Psoas muscle (tissue), 8 donors: Measurements from ENCODE around the gene ADCY6. TPM values are rescaled to one million over a fixed set of nuclear protein-coding genes. Genes with fewer than 3 reads are reported as not detected.

Experiments
- ATAC-seq, 4 donors: fragments of 200-7000 bp; cut with Tn5 transposase; one replicate each; pipeline ENCODE4 v1.9.1; 2020; ENCODE audit warnings: moderate library complexity in 3 of 4, mild to moderate bottlenecking in 2 of 4
- DNase-seq, 2 donors: peaks; one replicate each; pipeline ENCODE4 v3.0.0-alpha.2; 2020
- H3K27ac ChIP-seq: fragments of 200-600 bp; one replicate; pipeline ENCODE4 v1.8.0; 2022
- H3K27me3 ChIP-seq, 3 donors: fragments of 200-600 bp in 1 of 3; one replicate each; pipeline versions ENCODE4 v1.6.1 to v1.8.0; 2013 to 2022; ENCODE audit warnings: low read length in 2 of 3, mild to moderate bottlenecking in 2 of 3, moderate library complexity in 1 of 3; ENCODE audit not compliant: insufficient read depth in 3 of 3
- H3K36me3 ChIP-seq, 2 donors: fragments of 200-600 bp in 1 of 2; one replicate each; pipeline versions ENCODE4 v1.6.1 to v1.8.0; 2013 to 2022; ENCODE audit warnings: low read depth in 1 of 2, mild to moderate bottlenecking in 1 of 2, moderate library complexity in 1 of 2; ENCODE audit not compliant: insufficient read depth in 1 of 2
- H3K4me1 ChIP-seq: fragments of 200-600 bp; one replicate; pipeline ENCODE4 v1.8.0; 2022
- H3K4me3 ChIP-seq: fragments of 200-600 bp; one replicate; pipeline ENCODE4 v1.8.0; 2022; ENCODE audit warnings: mild to moderate bottlenecking
- H3K9me3 ChIP-seq: fragments of 200-600 bp; one replicate; pipeline ENCODE4 v1.8.0; 2022
- WGBS, 3 donors: extraction: QIAGEN DNeasy Blood & Tissue Kit; methylation state at CpG; one replicate each; pipeline versions ENCODE4 v1.1.6 to v1.1.7; 2013; 5-methylcytosine and 5-hydroxymethylcytosine counted together
- intact Hi-C, 2 donors: fragments of 100-400 bp; cut with DNase I; formaldehyde crosslinking; loops; one replicate each; pipeline versions ENCODE4 v1.11.0 to v1.14.2; 2022
- polyA plus RNA-seq, 3 donors: library from polyadenylated mRNA; stranded (reverse); fragments of 200-250 nt; gene quantifications; one replicate each; pipeline ENCODE4 v1.2.3, GENCODE V29; 2013
- total RNA-seq, 4 donors: library from RNA; stranded (reverse); fragmentation: NEBNext Ultra II Directional in 2 of 4; extraction: Animal tissue kit (Norgen Biotek cat#: 25700) in 2 of 4; gene quantifications; one replicate each; pipeline versions ENCODE4 v1.2.1 to v1.2.4, GENCODE V29; 2021 to 2023
- TF ChIP-seq, protein P1 (sequence below): fragments of 200-600 bp; IDR thresholded peaks from one replicate; pipeline ENCODE4 v1.8.0; 2022; ENCODE audit warnings: antibody characterized with exemption
- donor health status: healthy with polysubstance abuse.
- donor health status: DM: no; HTN: no; CAD: no; lungs with moderate emphysema.
- donor health status: Bipolar disorder and iron deficiency.
- donor health status: healthy.
- donor health status: DM: yes; HTN: yes; CAD: no.
- donor health status: DM: no; HTN: no; CAD: no.
- donor health status: DM: no; HTN: no; CAD: no.
- donor health status: DM: yes; HTN: yes; CAD: no.

ADCY6 gene
- total and polyA plus RNA-seq, 7 donors: 5.3 to 18.9 (median 13.1) TPM

DNA sequence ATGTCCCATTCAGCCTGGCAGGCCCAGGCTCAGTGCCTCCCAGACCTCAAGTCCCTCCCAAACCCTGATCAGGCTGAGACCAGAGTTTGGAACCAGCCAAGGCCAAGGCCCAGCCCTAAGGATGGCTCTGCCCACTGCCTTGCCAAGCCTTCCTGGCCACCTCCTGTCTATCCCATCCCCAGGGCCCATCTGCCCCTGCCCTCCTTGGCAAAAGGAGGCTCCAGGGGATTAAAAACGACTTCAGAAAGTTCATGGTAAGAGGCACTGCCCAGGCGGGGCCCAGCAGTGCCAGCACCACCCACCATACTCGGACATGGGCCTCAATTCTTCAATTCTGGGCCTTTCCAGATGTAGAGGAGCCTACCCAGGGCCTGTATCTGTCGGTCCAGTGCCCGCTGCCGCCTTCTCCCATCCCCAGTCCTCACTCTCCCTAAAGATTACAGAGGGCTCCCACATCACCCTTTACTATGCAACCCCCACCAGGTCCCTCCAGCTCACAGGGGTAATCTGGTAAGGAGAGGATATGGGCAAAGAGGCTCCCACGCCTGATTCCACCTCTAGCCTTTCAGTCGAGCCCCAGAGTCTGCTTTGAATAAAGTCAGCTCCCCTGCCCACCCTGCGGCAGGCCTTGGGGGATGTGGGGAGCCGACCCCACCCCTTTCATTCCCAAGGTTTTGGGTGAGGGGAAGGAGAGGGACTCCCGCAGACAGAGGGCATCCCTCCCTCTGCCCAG lies 932 bp downstream of the ADCY6 start:
- Histone ChIP-seq H3K27ac (peak overlapping the region; percentile 65), H3K9me3 (no peaks in the 10 kb centered on the region), H3K4me3 (peak overlapping the region; percentile 97), H3K27me3 (no peaks in the 10 kb centered on the region), H3K4me1 (peaks cover 8% of the 10 kb centered on the region), H3K36me3 (peaks cover 0 to 5% of the 10 kb centered on the region in 2 donors)
- TF ChIP-seq, protein P1, sequence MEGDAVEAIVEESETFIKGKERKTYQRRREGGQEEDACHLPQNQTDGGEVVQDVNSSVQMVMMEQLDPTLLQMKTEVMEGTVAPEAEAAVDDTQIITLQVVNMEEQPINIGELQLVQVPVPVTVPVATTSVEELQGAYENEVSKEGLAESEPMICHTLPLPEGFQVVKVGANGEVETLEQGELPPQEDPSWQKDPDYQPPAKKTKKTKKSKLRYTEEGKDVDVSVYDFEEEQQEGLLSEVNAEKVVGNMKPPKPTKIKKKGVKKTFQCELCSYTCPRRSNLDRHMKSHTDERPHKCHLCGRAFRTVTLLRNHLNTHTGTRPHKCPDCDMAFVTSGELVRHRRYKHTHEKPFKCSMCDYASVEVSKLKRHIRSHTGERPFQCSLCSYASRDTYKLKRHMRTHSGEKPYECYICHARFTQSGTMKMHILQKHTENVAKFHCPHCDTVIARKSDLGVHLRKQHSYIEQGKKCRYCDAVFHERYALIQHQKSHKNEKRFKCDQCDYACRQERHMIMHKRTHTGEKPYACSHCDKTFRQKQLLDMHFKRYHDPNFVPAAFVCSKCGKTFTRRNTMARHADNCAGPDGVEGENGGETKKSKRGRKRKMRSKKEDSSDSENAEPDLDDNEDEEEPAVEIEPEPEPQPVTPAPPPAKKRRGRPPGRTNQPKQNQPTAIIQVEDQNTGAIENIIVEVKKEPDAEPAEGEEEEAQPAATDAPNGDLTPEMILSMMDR: no peak
- ATAC-seq: peak in 3 of 4 donors; percentile 12 to 18 (median 14)
- DNase-seq: no peak
- intact Hi-C loops: no loop called here
- WGBS, 3 donors: 13 to 17% (median 13%) methylated on average over 11 of the region's 11 CpGs

DNA sequence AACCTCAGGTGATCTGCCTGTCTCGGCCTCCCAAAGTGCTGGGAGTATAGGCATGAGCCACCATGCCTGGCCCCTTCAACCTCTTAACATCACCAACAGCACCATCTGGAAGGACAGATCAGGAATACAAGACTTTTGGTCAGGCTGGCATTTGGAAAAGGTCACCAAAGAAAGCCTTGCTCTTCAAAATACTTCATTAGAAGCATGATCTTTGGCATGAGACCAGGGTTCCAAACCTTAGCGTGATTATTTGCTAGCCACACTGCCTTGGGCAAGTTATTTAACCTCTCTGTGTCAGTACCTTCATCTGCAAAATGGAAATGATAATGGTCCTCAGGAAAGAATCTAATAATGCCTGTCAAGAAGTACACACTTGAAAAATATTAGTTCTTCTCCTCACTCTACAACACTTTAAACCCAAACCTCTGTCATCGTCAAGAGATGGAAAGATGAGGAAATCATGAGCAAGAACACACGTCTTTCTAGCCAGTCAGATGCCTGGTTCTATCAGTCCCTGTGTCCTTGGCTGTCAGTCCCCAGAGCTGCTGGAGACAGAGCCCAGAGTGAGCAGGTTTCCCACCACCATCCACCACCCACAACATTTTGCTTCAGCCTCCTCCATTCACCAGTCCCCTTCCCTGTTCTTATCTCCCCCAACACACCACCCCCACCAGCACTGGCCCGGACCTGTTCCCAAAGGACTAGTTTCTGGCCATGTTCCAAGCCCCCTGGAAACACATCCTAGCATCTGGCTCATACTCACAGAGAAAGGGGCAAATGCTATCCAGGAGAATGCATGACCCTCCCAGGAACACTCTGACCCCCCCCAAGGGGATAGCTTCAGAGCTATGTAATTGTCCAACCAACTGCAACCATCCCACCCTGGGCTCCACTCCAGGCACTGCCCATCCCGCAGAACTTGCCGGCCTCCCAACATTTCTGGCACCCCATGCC lies 2.0 kb downstream of the ADCY6 start:
- no peaks in the 10 kb centered on the region for H3K27me3 ChIP-seq
- DNase-seq (no peak), ATAC-seq (no peak)
- 26 to 38% (median 29%) methylated on average over 7 of the region's 7 CpGs for WGBS, 3 donors
- peak overlapping the region; percentile 97 for H3K4me3 ChIP-seq
- TF ChIP-seq, protein P1: no peak
- peak overlapping the region; percentile 65 for H3K27ac ChIP-seq
- peaks cover 0 to 11% of the 10 kb centered on the region in 2 donors for H3K36me3 ChIP-seq
- intact Hi-C loops: no loop called here
- no peaks in the 10 kb centered on the region for H3K9me3 ChIP-seq
- peaks cover 8% of the 10 kb centered on the region for H3K4me1 ChIP-seq

DNA sequence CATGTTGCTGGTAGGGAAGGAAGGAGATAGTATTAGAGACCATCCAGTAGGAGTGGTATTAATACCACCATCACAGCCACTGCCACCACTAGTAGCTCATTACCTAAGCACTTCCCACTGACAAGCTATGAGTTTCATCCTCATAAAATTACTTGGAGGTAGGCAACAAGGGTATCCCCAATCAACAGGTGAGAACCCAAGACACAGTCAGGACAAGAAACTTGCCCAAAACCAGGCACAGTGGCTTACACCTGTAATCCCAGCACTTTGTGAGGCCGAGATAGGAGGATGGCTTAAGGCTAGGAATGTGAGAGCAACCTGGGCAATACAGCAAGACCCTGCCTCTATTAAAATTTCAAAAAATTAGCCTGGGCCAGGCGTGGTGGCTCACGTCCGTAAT lies 5.5 kb downstream of the ADCY6 start:
- ATAC-seq (no peak), DNase-seq (no peak)
- Histone ChIP-seq H3K27ac (no peak overlapping the region), H3K4me1 (peaks cover 23% of the 10 kb centered on the region), H3K27me3 (no peaks in the 10 kb centered on the region), H3K4me3 (no peak overlapping the region), H3K36me3 (peaks cover 0 to 11% of the 10 kb centered on the region in 2 donors), H3K9me3 (no peaks in the 10 kb centered on the region)
- intact Hi-C loops: no loop called here
- 95 to 98% (median 96%) methylated on average over 4 of the region's 4 CpGs for WGBS, 3 donors
- TF ChIP-seq, protein P1: no peak

DNA sequence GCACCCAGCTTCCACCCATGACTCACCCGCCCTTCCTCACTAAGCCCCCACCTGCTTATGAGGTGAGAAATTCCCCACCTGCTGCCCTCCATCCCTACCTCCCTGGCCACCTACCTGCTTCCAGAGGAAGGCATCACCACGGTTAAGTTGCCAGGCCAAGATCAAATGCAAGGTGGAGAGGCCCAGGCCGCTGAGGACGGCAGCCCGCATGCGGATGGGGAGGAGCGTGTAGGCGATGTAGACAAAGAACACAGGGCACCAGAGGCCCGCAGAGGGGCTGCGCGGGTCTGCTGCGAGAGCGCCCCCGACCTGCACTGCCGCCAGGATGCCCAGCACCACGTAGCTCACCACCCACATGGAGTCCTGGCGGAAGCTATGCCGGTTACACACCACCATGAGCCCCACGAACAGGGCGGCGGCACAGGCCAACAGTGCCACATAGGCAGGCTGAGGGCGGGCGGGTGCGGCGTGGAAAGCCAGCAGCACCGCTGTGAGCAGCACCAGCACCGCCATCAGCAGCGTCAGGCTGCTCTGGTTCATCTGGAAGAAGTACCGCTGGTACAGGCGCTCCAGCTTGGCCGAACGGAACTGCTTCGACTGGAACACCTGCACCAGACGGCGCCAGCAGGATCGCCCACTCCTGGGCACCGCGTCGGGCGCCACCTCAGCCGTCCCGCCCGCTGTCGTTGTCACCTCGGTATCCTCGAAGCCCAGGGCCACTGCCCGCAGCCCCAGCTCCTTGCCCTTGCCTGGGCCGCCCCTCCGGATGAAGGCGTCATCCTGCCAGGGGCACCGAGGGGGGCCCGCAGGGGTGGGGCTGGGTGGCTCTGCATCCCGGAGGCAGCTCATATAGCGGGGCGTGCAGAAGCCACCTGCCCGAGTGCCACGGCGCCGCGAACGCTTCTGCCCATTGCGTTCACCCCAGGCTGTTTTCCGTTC lies 6.2 kb downstream of the ADCY6 start:
- no peak for ATAC-seq
- Histone ChIP-seq H3K27ac (no peak overlapping the region), H3K9me3 (no peaks in the 10 kb centered on the region), H3K4me1 (peaks cover 20% of the 10 kb centered on the region), H3K27me3 (no peaks in the 10 kb centered on the region), H3K4me3 (no peak overlapping the region), H3K36me3 (peaks cover 0 to 11% of the 10 kb centered on the region in 2 donors)
- intact Hi-C loops: no loop called here
- 89 to 90% (median 89%) methylated on average over 62 to 63 of the region's 63 CpGs for WGBS, 3 donors
- peak in 1 of 2 donors; percentile 45 for DNase-seq
- TF ChIP-seq, protein P1: no peak
